ENCODE measurements around the gene ZNF804B.
A peak's percentile ranks its signal among the peaks of the same experiment; 100 is the strongest.

Gene ZNF804B

GRCh38 chr7:88759230-88760135, at the start of gene ZNF804B:
Gene ZNF804B (plus strand): TSS chr7:88759700. CDS start chr7:88759977, 277 bp downstream.
- DNase-seq: peak; percentile 70 to 80

GRCh38 chr7:88735920-88736319, 23.6 kb upstream of the ZNF804B start:
- no peak for DNase-seq

- DNase-seq: no peak
Observed at GRCh38 chr7:88737632-88738031, 21.9 kb upstream of the ZNF804B start.

- DNase-seq: no peak
Observed at GRCh38 chr7:88746126-88746525, 13.4 kb upstream of the ZNF804B start.

GRCh38 chr7:88756802-88757201, 2.7 kb upstream of the ZNF804B start:
- no peak for DNase-seq

GRCh38 chr7:88757371-88757770, 2.1 kb upstream of the ZNF804B start:
- no peak for DNase-seq

- DNase-seq: peak; percentile 64 to 80
Observed at GRCh38 chr7:88758381-88759229, 895 bp upstream of the ZNF804B start.

- DNase-seq: no peak
Observed at GRCh38 chr7:88760136-88760515, 626 bp downstream of the ZNF804B start.

GRCh38 chr7:88761779-88762178, 2.3 kb downstream of the ZNF804B start:
- DNase-seq: peak in 1 of 2 experiments; percentile 12

- DNase-seq: no peak
Observed at GRCh38 chr7:88771417-88771816, 11.9 kb downstream of the ZNF804B start.

GRCh38 chr7:88772776-88773175, 13.3 kb downstream of the ZNF804B start:
- peak in 1 of 2 experiments; percentile 74 for DNase-seq

GRCh38 chr7:88775838-88776237, 16.3 kb downstream of the ZNF804B start:
- no peak for DNase-seq

- DNase-seq: no peak
Observed at GRCh38 chr7:88787777-88788176, 28.3 kb downstream of the ZNF804B start.

- DNase-seq: peak; percentile 32 to 58
Observed at GRCh38 chr7:88789480-88790064, 30.1 kb downstream of the ZNF804B start.

GRCh38 chr7:88791891-88792290, 32.4 kb downstream of the ZNF804B start:
- DNase-seq: no peak

- no peak for DNase-seq
Observed at GRCh38 chr7:88792361-88792760, 32.9 kb downstream of the ZNF804B start.

- no peak for DNase-seq
Observed at GRCh38 chr7:88795553-88795952, 36.1 kb downstream of the ZNF804B start, which contains the start of gene TEX47. Gene TEX47 (minus strand): TSS chr7:88795737. CDS start chr7:88794942, 795 bp downstream.

GRCh38 chr7:88801046-88801445, 41.5 kb downstream of the ZNF804B start:
- no peak for DNase-seq

- DNase-seq: no peak
Observed at GRCh38 chr7:88806280-88807037, 47.0 kb downstream of the ZNF804B start.

- DNase-seq: no peak
Observed at GRCh38 chr7:88818552-88818951, 59.1 kb downstream of the ZNF804B start.

GRCh38 chr7:88826222-88826621, 66.7 kb downstream of the ZNF804B start:
- DNase-seq: no peak

GRCh38 chr7:88835147-88835728, 75.7 kb downstream of the ZNF804B start:
- DNase-seq: peak; percentile 55 to 70

Data from NCI-H2081 (cell line).